IMR-90 (cell line): ENCODE measurements around the gene GTPBP3. TPM values are rescaled to one million over a fixed set of nuclear protein-coding genes. Genes with fewer than 3 reads are reported as not detected.

ENCODE experiments used
- ATAC-seq: fragments of 200-7000 bp; cut with Tn5 transposase; 2 replicates; pipeline ENCODE4 v1.9.1; 2020; ENCODE audit warnings: low read depth, mild to moderate bottlenecking, moderate library complexity
- BruUV-seq: library from RNA; stranded (reverse); fragments of 400-500 nt; replicated peaks from 2 replicates; lab custom pipeline; 2021; lab: Mats Ljungman, UMichigan
- CTCF ChIA-PET: fragments of 300-600 bp; formaldehyde crosslinking; extraction: SDS; loops from one replicate; lab custom pipeline; 2021; ENCODE audit warnings: antibody characterized with exemption; lab: Yijun Ruan, JAX
- POLR2A ChIA-PET: fragments of 300-600 bp; sonication (Branson Sonifier 250); formaldehyde crosslinking; loops from one replicate; lab custom pipeline; 2022; ENCODE audit warnings: antibody characterized with exemption; ENCODE audit not compliant: unreplicated experiment; lab: Charles Lee
- DNase-seq: peaks from one replicate; pipeline ENCODE4 v3.0.0; 2013
- H2AFZ ChIP-seq: replicated peaks from 2 replicates; pipeline ENCODE3; 2013; ENCODE audit warnings: low read length, mild to moderate bottlenecking; ENCODE audit not compliant: poor library complexity
- H2AK5ac ChIP-seq: 2 replicates; pipeline ENCODE4 v1.6.1; 2013; ENCODE audit warnings: low read depth, low read length, inconsistent platforms
- H2AK9ac ChIP-seq: replicated peaks from 2 replicates; pipeline ENCODE3; 2013; ENCODE audit warnings: mild to moderate bottlenecking, low read depth, low read length, moderate library complexity; ENCODE audit not compliant: poor library complexity
- H2BK120ac ChIP-seq: 2 replicates; pipeline ENCODE4 v1.6.1; 2013; ENCODE audit warnings: low read depth, low read length, inconsistent platforms
- H2BK15ac ChIP-seq: 3 replicates; pipeline ENCODE4 v1.6.1; 2013; ENCODE audit warnings: low read depth, low read length, inconsistent platforms
- H2BK20ac ChIP-seq: 2 replicates; pipeline ENCODE4 v1.6.1; 2013; ENCODE audit warnings: low read depth, mild to moderate bottlenecking, inconsistent platforms, low read length, moderate library complexity
- H2BK5ac ChIP-seq: 2 replicates; pipeline ENCODE4 v1.6.1; 2013; ENCODE audit warnings: mild to moderate bottlenecking, low read depth, low read length, inconsistent platforms; ENCODE audit not compliant: poor library complexity, severe bottlenecking
- H3K14ac ChIP-seq: replicated peaks from 2 replicates; pipeline ENCODE4 v1.6.1; 2013; ENCODE audit warnings: low read depth, low read length, inconsistent platforms
- H3K18ac ChIP-seq: 2 replicates; pipeline ENCODE4 v1.6.1; 2013; ENCODE audit warnings: low read depth, low read length, control low read depth
- H3K23ac ChIP-seq: 2 replicates; pipeline ENCODE4 v1.6.1; 2013; ENCODE audit warnings: low read depth, low read length, inconsistent platforms
- H3K27ac ChIP-seq: 2 replicates; pipeline ENCODE4 v1.5.1; 2013; ENCODE audit warnings: mild to moderate bottlenecking, control low read depth, low read length; ENCODE audit not compliant: insufficient read depth
- H3K27me3 ChIP-seq: 2 replicates; pipeline ENCODE4 v1.6.1; 2013; ENCODE audit warnings: low read length; ENCODE audit not compliant: control insufficient read depth, insufficient read depth
- H3K36me3 ChIP-seq: 2 replicates; pipeline ENCODE4 v1.6.1; 2013; ENCODE audit warnings: low read length, mixed read lengths; ENCODE audit not compliant: control insufficient read depth, insufficient read depth
- H3K4ac ChIP-seq: 2 replicates; pipeline ENCODE4 v1.6.1; 2013; ENCODE audit warnings: low read depth, low read length, inconsistent platforms
- H3K4me1 ChIP-seq: 2 replicates; pipeline ENCODE4 v1.6.1; 2013; ENCODE audit warnings: low read length, mixed read lengths; ENCODE audit not compliant: control insufficient read depth, insufficient read depth
- H3K4me2 ChIP-seq: 2 replicates; pipeline ENCODE4 v1.6.1; 2013; ENCODE audit warnings: low read depth, mild to moderate bottlenecking, control low read depth, low read length, moderate library complexity
- H3K4me3 ChIP-seq: 2 replicates; pipeline ENCODE4 v1.5.1; 2013; ENCODE audit warnings: low read depth, mild to moderate bottlenecking, control low read depth, low read length, moderate library complexity; ENCODE audit not compliant: insufficient read depth
- H3K56ac ChIP-seq: 2 replicates; pipeline ENCODE4 v1.6.1; 2013; ENCODE audit warnings: low read length, inconsistent platforms; ENCODE audit not compliant: insufficient read depth; ENCODE audit errors: extremely low read depth
- H3K79me1 ChIP-seq, 2 experiments: 2 replicates each; pipeline ENCODE4 v1.6.1; 2013; ENCODE audit warnings: low read length in 2 of 2, inconsistent platforms in 1 of 2, low read depth in 1 of 2
- H3K9ac ChIP-seq: 2 replicates; pipeline ENCODE4 v1.6.1; 2013; ENCODE audit warnings: low read depth, low read length, control low read depth
- H3K9me1 ChIP-seq: 2 replicates; pipeline ENCODE4 v1.6.1; 2013; ENCODE audit warnings: low read length, inconsistent platforms; ENCODE audit not compliant: insufficient read depth
- H3K9me3 ChIP-seq: 2 replicates; pipeline ENCODE4 v1.6.1; 2013; ENCODE audit warnings: low read length; ENCODE audit not compliant: control insufficient read depth, insufficient read depth
- H4K20me1 ChIP-seq: 2 replicates; pipeline ENCODE4 v1.6.1; 2013; ENCODE audit warnings: low read length, inconsistent platforms; ENCODE audit not compliant: insufficient read depth
- H4K5ac ChIP-seq: 2 replicates; pipeline ENCODE4 v1.6.1; 2013; ENCODE audit warnings: mild to moderate bottlenecking, low read depth, low read length, control low read depth
- H4K8ac ChIP-seq, 2 experiments: 2 replicates each; pipeline ENCODE4 v1.6.1; 2013; ENCODE audit warnings: low read depth in 2 of 2, low read length in 2 of 2, control low read depth in 1 of 2, inconsistent platforms in 1 of 2
- H4K91ac ChIP-seq: 2 replicates; pipeline ENCODE4 v1.6.1; 2013; ENCODE audit warnings: low read depth, low read length, inconsistent platforms; ENCODE audit not compliant: insufficient read depth
- CEBPB ChIP-seq: IDR thresholded peaks from 2 replicates; pipeline ENCODE4 v1.6.1; 2012; ENCODE audit warnings: low read depth, low read length, improper control_type of control experiment
- CHD1 ChIP-seq: IDR thresholded peaks from 2 replicates; pipeline ENCODE4 v1.6.1; 2012; ENCODE audit warnings: low read depth, low read length, improper control_type of control experiment
- CTCF ChIP-seq: conservative IDR thresholded peaks from 2 replicates; pipeline ENCODE4 v1.5.1; 2012; ENCODE audit warnings: mild to moderate bottlenecking, low read depth, low read length, improper control_type of control experiment
- ELK1 ChIP-seq: fragments of 150-350 bp; IDR thresholded peaks from 2 replicates; pipeline ENCODE4 v1.6.1; 2016; ENCODE audit warnings: low read depth, mild to moderate bottlenecking, low read length, moderate library complexity, borderline replicate concordance
- FOS ChIP-seq: fragments of 150-350 bp; IDR thresholded peaks from 2 replicates; pipeline ENCODE4 v1.6.1; 2016; ENCODE audit warnings: low read depth, low read length
- MAFK ChIP-seq: IDR thresholded peaks from 2 replicates; pipeline ENCODE4 v1.6.1; 2012; ENCODE audit warnings: low read depth, low read length, improper control_type of control experiment
- MXI1 ChIP-seq: IDR thresholded peaks from 2 replicates; pipeline ENCODE4 v1.6.1; 2012; ENCODE audit warnings: low read depth, mild to moderate bottlenecking, low read length, moderate library complexity, borderline replicate concordance
- NFE2L2 ChIP-seq: fragments of 150-350 bp; IDR thresholded peaks from 2 replicates; pipeline ENCODE4 v1.6.1; 2016; ENCODE audit warnings: low read depth, mild to moderate bottlenecking, low read length
- RAD21 ChIP-seq: IDR thresholded peaks from 2 replicates; pipeline ENCODE4 v1.6.1; 2012; ENCODE audit warnings: low read length, improper control_type of control experiment
- RFX5 ChIP-seq: IDR thresholded peaks from 2 replicates; pipeline ENCODE4 v1.8.0; 2012; ENCODE audit warnings: low read depth, mild to moderate bottlenecking, low read length, moderate library complexity
- SMC3 ChIP-seq: fragments of 150-350 bp; IDR thresholded peaks from 2 replicates; pipeline ENCODE4 v1.6.1; 2016; ENCODE audit warnings: low read depth, mild to moderate bottlenecking, antibody characterized with exemption, low read length, moderate library complexity
- USF2 ChIP-seq: fragments of 150-350 bp; IDR thresholded peaks from 2 replicates; pipeline ENCODE4 v1.6.1; 2017; ENCODE audit warnings: mild to moderate bottlenecking, antibody characterized with exemption, low read length, low read depth
- WGBS, 2 experiments: methylation state at CpG; one replicate each; pipeline versions ENCODE4 v1.1.5 to v1.1.7; 2013; ENCODE audit warnings: missing lambda C conversion rate in 2 of 2; ENCODE audit not compliant: insufficient read length in 1 of 2; ENCODE audit errors: extremely low coverage in 2 of 2; 5-methylcytosine and 5-hydroxymethylcytosine counted together
- dilution Hi-C: fragments of 300-500 bp; cut with HindIII; formaldehyde crosslinking; loops from one replicate; pipeline ENCODE4 v1.14.3; 2018; ENCODE audit warnings: low sequenced_read_pairs; ENCODE audit not compliant: unreplicated experiment
- in situ Hi-C: fragments of 300-500 bp; cut with MboI; formaldehyde crosslinking; loops from 3 replicates; pipeline ENCODE4 v1.14.3; 2019; ENCODE audit warnings: low sequenced_read_pairs, inconsistent platforms, mixed read lengths
- intact Hi-C: fragments of 100-400 bp; cut with micrococcal nuclease; formaldehyde crosslinking; loops from 2 replicates; pipeline ENCODE4 v1.10.0; 2022
- polyA plus RNA-seq, 3 experiments: library from polyadenylated mRNA; depleted of rRNA; stranded (reverse); fragments of >200 nt; gene quantifications; 2 replicates each; pipeline ENCODE4 v1.2.3, GENCODE V29; 2012; ENCODE audit warnings: low replicate concordance in 1 of 3
- total RNA-seq: library from RNA; depleted of rRNA; stranded (reverse); fragments of >200 nt; gene quantifications from 2 replicates; pipeline ENCODE4 v1.2.3, GENCODE V29; 2012

The GTPBP3 gene
- total and polyA plus RNA-seq, 2 of the 4 experiments (the other 2 are of a cell fraction), result 4.3 to 15.1 TPM

- POLR2A ChIA-PET, result no interaction called here
- no peaks in the 10 kb centered on the region for H3K79me1 ChIP-seq
- no peak overlapping the region for H2BK15ac ChIP-seq
- H3K23ac ChIP-seq, result no peak overlapping the region
- DNase-seq (no peak), ATAC-seq (no peak)
- no peak overlapping the region for H4K91ac ChIP-seq
- H2AK5ac ChIP-seq, result no peak overlapping the region
- no peak overlapping the region for H3K18ac ChIP-seq
- H4K8ac ChIP-seq, result no peak overlapping the region
- H3K36me3 ChIP-seq, result no peaks in the 10 kb centered on the region
- 0 out of 2 replicates have a peak, but pooled peaks cover 2% of the 10 kb centered on the region for H3K4me1 ChIP-seq
- H3K9me1 ChIP-seq, result no peaks in the 10 kb centered on the region
- no peak overlapping the region for H2BK120ac ChIP-seq
- peak overlapping the region; percentile 34 for H2AFZ ChIP-seq
- H2AK9ac ChIP-seq, result no peak overlapping the region
- CTCF ChIA-PET, result no interaction called here
- no peak overlapping the region for H3K4me3 ChIP-seq
- H3K9me3 ChIP-seq, result no peaks in the 10 kb centered on the region
- H3K4me2 ChIP-seq, result no peak overlapping the region
- H4K20me1 ChIP-seq, result no peaks in the 10 kb centered on the region; the same call in 1 of the 2 replicates
- H2BK5ac ChIP-seq, result no peak overlapping the region
- no peak overlapping the region for H3K56ac ChIP-seq
- peaks cover 8% of the 10 kb centered on the region; the same call in 1 of the 2 replicates for H3K27me3 ChIP-seq
- WGBS, 2 experiments, result 81% methylated on average over 8 of the region's 8 CpGs; no CpG with 5 or more reads in 1 of the 2 experiments
- H4K5ac ChIP-seq, result no peak overlapping the region
- H2BK20ac ChIP-seq, result no peak overlapping the region
- H3K4ac ChIP-seq, result no peak overlapping the region
- dilution Hi-C loops, result no loop called here
- no peak overlapping the region for H3K27ac ChIP-seq
- no peak for TF ChIP-seq RAD21
- TF ChIP-seq CTCF, result no peak
- TF ChIP-seq CHD1, result no peak
- TF ChIP-seq RFX5, result no peak
- TF ChIP-seq FOS, result no peak
- no peak for TF ChIP-seq CEBPB
- no peak for TF ChIP-seq SMC3
- no peak for TF ChIP-seq NFE2L2
- TF ChIP-seq MAFK, result no peak
- TF ChIP-seq ELK1, result no peak
- TF ChIP-seq MXI1, result no peak
- no peak for TF ChIP-seq USF2
- in situ Hi-C loops, result no loop called here
- H3K14ac ChIP-seq, result no peak overlapping the region
- BruUV-seq, result no TSS peak
- H3K9ac ChIP-seq, result no peak overlapping the region
- intact Hi-C loops, result no loop called here
Observed at GRCh38 chr19:17353386-17353785, 16.0 kb downstream of the GTPBP3 start.
